Peyer's patch (tissue), 4 donors: Measurements from ENCODE around the gene SLC12A8. TPM values are rescaled to one million over a fixed set of nuclear protein-coding genes. Genes with fewer than 3 reads are reported as not detected.

ENCODE experiments used
- DNase-seq, 3 donors: peaks; one replicate each; pipeline ENCODE4 v3.0.0-alpha.2; 2017 to 2019
- H3K27ac ChIP-seq, 4 donors: fragments of 200-600 bp; sonication (generic); one replicate each; pipeline ENCODE4 v1.5.1; 2016 to 2019
- H3K27me3 ChIP-seq, 2 donors: fragments of 200-600 bp; sonication (generic); one replicate each; pipeline ENCODE4 v1.5.1; 2019
- H3K36me3 ChIP-seq, 3 donors: fragments of 200-600 bp; sonication (generic); one replicate each; pipeline ENCODE4 v1.5.1; 2016 to 2019
- H3K4me1 ChIP-seq, 4 donors: fragments of 200-600 bp; sonication (generic); one replicate each; pipeline ENCODE4 v1.5.1; 2016 to 2019
- H3K4me3 ChIP-seq, 4 donors: fragments of 200-600 bp; sonication (generic); 1 replicate in 3 of 4; 2 replicates in 1 of 4; pipeline ENCODE4 v1.5.1; 2016 to 2019; ENCODE audit warnings: mild to moderate bottlenecking in 1 of 4
- H3K9me3 ChIP-seq, 4 donors: fragments of 200-600 bp; sonication (generic); one replicate each; pipeline ENCODE4 v1.5.1; 2016 to 2019; ENCODE audit warnings: mild to moderate bottlenecking in 1 of 4
- CTCF ChIP-seq, 6 experiments: fragments of 450-650 bp in 4 of 6; fragments of 200-600 bp in 2 of 6; sonication (generic) in 1 of 6; IDR thresholded peaks; one replicate each; pipeline ENCODE4 v1.5.1; 2017 to 2019; ENCODE audit warnings: antibody characterized with exemption in 6 of 6, mild to moderate bottlenecking in 3 of 6, moderate library complexity in 1 of 6
- POLR2A ChIP-seq, 2 donors: fragments of 450-650 bp; IDR thresholded peaks; one replicate each; pipeline ENCODE4 v1.5.1; 2017; ENCODE audit warnings: antibody characterized with exemption in 2 of 2, mild to moderate bottlenecking in 2 of 2, moderate library complexity in 2 of 2
- total RNA-seq, 4 donors: library from RNA; depleted of rRNA; stranded (reverse); fragments of >200 nt; gene quantifications; one replicate each; pipeline ENCODE4 v1.1.0, GENCODE V29; 2016

Gene SLC12A8
- total RNA-seq, 4 donors from 2014 or later = 24.2 to 31.4 (median 26.3) TPM

GRCh38 chr3:125121246-125122010, 91.1 kb downstream of the SLC12A8 start:
- TF ChIP-seq POLR2A (IDR thresholded peaks at IDR 0.05) = no peak
- TF ChIP-seq CTCF (IDR thresholded peaks at IDR 0.05) = no peak
- H3K4me3 ChIP-seq = no peak overlapping the region
- H3K27ac ChIP-seq = peak overlapping the region in 1 of 4 donors; percentile 39
- no peak for DNase-seq
- no peaks in the 10 kb centered on the region for H3K36me3 ChIP-seq
- no peaks in the 10 kb centered on the region for H3K9me3 ChIP-seq
- H3K27me3 ChIP-seq = no peaks in the 10 kb centered on the region
- peaks cover 0 to 15% (median 4%) of the 10 kb centered on the region in 4 donors for H3K4me1 ChIP-seq

GRCh38 chr3:125120379-125121122, 92.0 kb downstream of the SLC12A8 start:
- Histone ChIP-seq H3K27ac (peak overlapping the region in 2 of 4 donors; percentile 39 to 55), H3K4me3 (peak overlapping the region in 1 of 4 donors; percentile 1)
- no peak for DNase-seq

DNA sequence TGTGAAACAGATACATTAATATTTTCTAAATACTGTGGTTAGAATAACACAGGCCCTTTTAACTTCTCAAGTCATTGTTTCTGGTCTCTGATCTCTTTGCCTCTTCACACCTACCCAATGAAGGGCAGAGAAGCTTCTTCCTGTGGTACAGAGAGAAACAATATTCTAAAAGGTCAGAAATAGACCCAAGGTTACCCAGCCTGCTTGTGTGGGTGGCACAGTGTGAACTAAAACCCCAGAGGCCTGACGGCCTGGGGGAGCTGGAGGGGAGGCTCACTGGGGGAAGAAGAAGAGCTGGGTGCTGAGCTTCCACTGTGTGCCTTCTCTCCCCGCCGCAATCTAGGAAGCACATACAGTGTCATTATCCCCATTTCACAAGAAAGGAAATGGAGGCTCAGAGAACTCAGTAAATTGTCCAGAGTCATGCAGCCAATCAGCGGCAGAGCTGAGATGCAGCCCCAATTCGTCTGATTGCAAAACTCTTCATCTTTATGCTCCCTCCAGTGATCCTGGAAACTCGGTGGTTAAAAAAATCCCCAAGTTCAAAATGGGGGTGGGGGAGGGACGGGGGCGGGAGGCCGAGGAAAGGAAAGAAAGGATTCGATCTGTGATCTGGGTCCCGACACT, 92.7 kb downstream of the SLC12A8 start:
- DNase-seq = no peak
- H3K27me3 ChIP-seq = no peaks in the 10 kb centered on the region
- H3K36me3 ChIP-seq = no peaks in the 10 kb centered on the region
- TF ChIP-seq POLR2A (IDR thresholded peaks at IDR 0.05) (no peak), CTCF (IDR thresholded peaks at IDR 0.05) (no peak)
- no peaks in the 10 kb centered on the region for H3K9me3 ChIP-seq
- H3K4me3 ChIP-seq = peak overlapping the region in 1 of 4 donors; percentile 1
- H3K4me1 ChIP-seq = peaks cover 0 to 15% (median 4%) of the 10 kb centered on the region in 4 donors
- H3K27ac ChIP-seq = peak overlapping the region in 1 of 4 donors; percentile 55

More at GRCh38 chr3:125120379-125121122, 92.0 kb downstream of the SLC12A8 start:
- TF ChIP-seq CTCF (IDR thresholded peaks at IDR 0.05) (no peak), POLR2A (IDR thresholded peaks at IDR 0.05) (no peak)
- Histone ChIP-seq H3K27me3 (no peaks in the 10 kb centered on the region), H3K4me1 (peaks cover 0 to 15% (median 4%) of the 10 kb centered on the region in 4 donors), H3K9me3 (no peaks in the 10 kb centered on the region), H3K36me3 (no peaks in the 10 kb centered on the region)

DNA sequence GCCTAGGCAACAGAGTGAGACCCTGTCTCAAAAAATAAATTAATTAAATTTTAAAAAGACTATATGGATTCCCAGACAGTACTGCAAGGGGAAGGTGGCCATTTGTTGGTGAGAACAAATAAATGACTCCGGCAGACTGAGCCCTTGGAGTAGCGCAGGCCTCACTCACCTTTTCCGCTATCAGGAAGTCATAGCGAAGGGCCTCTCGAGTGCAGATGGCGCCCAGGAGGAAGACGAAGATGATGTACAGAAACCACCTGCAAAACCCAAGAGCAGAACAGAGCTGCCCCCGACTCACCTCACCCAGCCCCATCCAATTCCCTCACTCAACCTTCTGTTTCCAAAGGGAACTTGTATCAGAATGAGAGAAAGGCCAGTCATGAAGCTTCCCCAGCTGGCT, 93.9 kb downstream of the SLC12A8 start:
- Histone ChIP-seq H3K9me3 (no peaks in the 10 kb centered on the region), H3K27me3 (no peaks in the 10 kb centered on the region), H3K36me3 (no peaks in the 10 kb centered on the region), H3K4me1 (peaks cover 0 to 15% (median 4%) of the 10 kb centered on the region in 4 donors), H3K27ac (no peak overlapping the region), H3K4me3 (no peak overlapping the region)
- no peak for DNase-seq
- no peak for TF ChIP-seq CTCF (IDR thresholded peaks at IDR 0.05)
- no peak for TF ChIP-seq POLR2A (IDR thresholded peaks at IDR 0.05)

GRCh38 chr3:125117631-125118191, 94.8 kb downstream of the SLC12A8 start:
- Histone ChIP-seq H3K4me3 (no peak overlapping the region), H3K4me1 (peaks cover 0 to 15% (median 4%) of the 10 kb centered on the region in 4 donors), H3K27me3 (no peaks in the 10 kb centered on the region), H3K9me3 (no peaks in the 10 kb centered on the region), H3K27ac (no peak overlapping the region), H3K36me3 (no peaks in the 10 kb centered on the region)
- no peak for TF ChIP-seq POLR2A (IDR thresholded peaks at IDR 0.05)
- TF ChIP-seq CTCF (IDR thresholded peaks at IDR 0.05) = no peak
- DNase-seq = no peak
